K562 (cell line): Measurements from ENCODE around the gene ADCY9. TPM values are rescaled to one million over a fixed set of nuclear protein-coding genes. Genes with fewer than 3 reads are reported as not detected.

Experiments used
- ATAC-seq: fragments of 200-7000 bp; cut with Tn5 transposase; 3 replicates; pipeline ENCODE4 v1.9.1; 2020; ENCODE audit warnings: moderate library complexity
- BruUV-seq: library from RNA; stranded (reverse); fragments of 400-500 nt; replicated peaks from 2 replicates; lab custom pipeline; 2021; lab: Mats Ljungman, UMichigan
- CTCF ChIA-PET: fragments of 300-600 bp; formaldehyde crosslinking; extraction: SDS; loops from one replicate; lab custom pipeline; 2021; ENCODE audit warnings: low intra/inter-chr PET ratio; lab: Yijun Ruan, JAX
- POLR2A ChIA-PET: fragments of 300-600, 350-650 bp; sonication (Branson Sonifier 250); formaldehyde crosslinking; extraction: SDS; loops from one replicate; lab custom pipeline; 2021; ENCODE audit warnings: antibody characterized with exemption, inconsistent platforms; lab: Yijun Ruan, JAX
- DNase-seq, 4 experiments: peaks; one replicate each; pipeline versions ENCODE4 v3.0.0 to v3.0.0-alpha.2; 2011 to 2018; ENCODE audit warnings: low spot score in 3 of 4, mixed read lengths in 3 of 4; ENCODE audit errors: extremely low read depth in 1 of 4
- FAIRE-seq: peaks from 2 replicates; lab custom pipeline; 2011; peaks lifted over from hg19 to GRCh38; lab: Jason Lieb, UNC
- H2AFZ ChIP-seq: 2 replicates; pipeline ENCODE4 v1.6.0; 2011; ENCODE audit warnings: low read depth, low read length, control low read depth, inconsistent platforms
- H3K27ac ChIP-seq: fragments of 200-600 bp; 3 replicates; pipeline ENCODE4 v1.8.0; 2011; ENCODE audit warnings: low read depth, mild to moderate bottlenecking, control low read depth, inconsistent platforms, low read length, moderate library complexity, mixed read lengths; ENCODE audit errors: extremely low read depth
- H3K27me3 ChIP-seq, 2 experiments: fragments of 300-600 bp in 1 of 2; 2 replicates in 1 of 2; 3 replicates in 1 of 2; pipeline versions ENCODE4 v1.6.0 to v1.8.0; 2011; ENCODE audit warnings: inconsistent platforms in 2 of 2, low read length in 2 of 2, mild to moderate bottlenecking in 1 of 2, mixed read lengths in 1 of 2, moderate library complexity in 1 of 2; ENCODE audit not compliant: control insufficient read depth in 2 of 2, insufficient read depth in 2 of 2
- H3K36me3 ChIP-seq: fragments of 300-600 bp; 3 replicates; pipeline ENCODE4 v1.8.0; 2011; ENCODE audit warnings: mild to moderate bottlenecking, low read length, inconsistent platforms; ENCODE audit not compliant: control insufficient read depth, insufficient read depth
- H3K4me1 ChIP-seq, 2 experiments: fragments of 200-600 bp in 1 of 2; replicated peaks in 1 of 2; 2 replicates in 1 of 2; 3 replicates in 1 of 2; pipeline versions ENCODE4 v1.5.1 to v1.8.0; 2011; ENCODE audit warnings: inconsistent platforms in 2 of 2, low read length in 2 of 2, mild to moderate bottlenecking in 1 of 2, mixed read lengths in 1 of 2, moderate library complexity in 1 of 2; ENCODE audit not compliant: control insufficient read depth in 2 of 2, insufficient read depth in 2 of 2
- H3K4me2 ChIP-seq: 2 replicates; pipeline ENCODE4 v1.6.1; 2011; ENCODE audit warnings: low read length, control low read depth, inconsistent platforms, mixed read lengths; ENCODE audit not compliant: insufficient read depth
- H3K4me3 ChIP-seq: fragments of 200-600 bp; sonication (generic), shearing (Covaris generic); 2 replicates; pipeline ENCODE4 v1.5.1; 2016; ENCODE audit warnings: control low read depth, inconsistent platforms
- H3K79me2 ChIP-seq: fragments of 200-600 bp; 3 replicates; pipeline ENCODE4 v1.8.0; 2011; ENCODE audit warnings: low read length, inconsistent platforms; ENCODE audit not compliant: control insufficient read depth, insufficient read depth
- H3K9ac ChIP-seq, 2 experiments: 2 replicates each; pipeline versions ENCODE4 v1.6.0 to v1.6.1; 2011; ENCODE audit warnings: low read depth in 2 of 2, low read length in 2 of 2, control low read depth in 1 of 2, inconsistent platforms in 1 of 2, mild to moderate bottlenecking in 1 of 2, mixed read lengths in 1 of 2; ENCODE audit not compliant: insufficient read depth in 1 of 2
- H3K9me1 ChIP-seq: one replicate; pipeline ENCODE4 v1.6.0; 2011; ENCODE audit warnings: inconsistent platforms, mild to moderate bottlenecking, low read length, moderate library complexity; ENCODE audit not compliant: control insufficient read depth, insufficient read depth
- H3K9me3 ChIP-seq: replicated peaks from 2 replicates; pipeline ENCODE4 v1.5.1; 2011; ENCODE audit warnings: low read depth, low read length, inconsistent platforms; ENCODE audit not compliant: control insufficient read depth, insufficient read depth
- H4K20me1 ChIP-seq: replicated peaks from 2 replicates; pipeline ENCODE4 v1.6.1; 2011; ENCODE audit warnings: low read length, inconsistent platforms, mixed read lengths; ENCODE audit not compliant: control insufficient read depth, insufficient read depth
- ATF3 ChIP-seq, 2 experiments: fragments of 450-650 bp in 1 of 2; sonication (generic) in 1 of 2; formaldehyde crosslinking in 1 of 2; IDR thresholded peaks in 1 of 2; conservative IDR thresholded peaks in 1 of 2; 2 replicates each; pipeline versions ENCODE4 v1.6.1 to v1.8.1; 2016 to 2023; ENCODE audit warnings: mild to moderate bottlenecking in 2 of 2, moderate library complexity in 2 of 2, inconsistent platforms in 1 of 2, missing genetic modification reagents in 1 of 2
- CBX3 ChIP-seq, 2 experiments: IDR thresholded peaks; 1 replicate in 1 of 2; 2 replicates in 1 of 2; pipeline ENCODE4 v1.6.1; 2012; ENCODE audit warnings: inconsistent platforms in 2 of 2, low read length in 2 of 2, borderline replicate concordance in 1 of 2, control low read depth in 1 of 2
- E4F1 ChIP-seq: fragments of 250-450 bp; sonication (Bioruptor Pico); IDR thresholded peaks from 2 replicates; pipeline ENCODE4 v1.5.0; 2021; ENCODE audit warnings: mild to moderate bottlenecking, borderline replicate concordance
- ELF2 ChIP-seq: fragments of 250-450 bp; sonication (Bioruptor Pico); IDR thresholded peaks from 2 replicates; pipeline ENCODE4 v1.5.0; 2021; ENCODE audit warnings: mild to moderate bottlenecking
- EP400 ChIP-seq: fragments of 450-650 bp; IDR thresholded peaks from 2 replicates; pipeline ENCODE4 v1.6.1; 2017; ENCODE audit warnings: antibody characterized with exemption, mild to moderate bottlenecking, moderate library complexity
- NRF1 ChIP-seq, 2 experiments: fragments of 450-650 bp; IDR thresholded peaks in 1 of 2; conservative IDR thresholded peaks in 1 of 2; 2 replicates each; pipeline ENCODE4 v1.6.1; 2014; ENCODE audit warnings: mild to moderate bottlenecking in 2 of 2
- RBM34 ChIP-seq: fragments of 200-400 bp; formaldehyde crosslinking; IDR thresholded peaks from 2 replicates; pipeline ENCODE4 v1.6.1; 2018; ENCODE audit warnings: low read length, borderline replicate concordance; ENCODE audit not compliant: insufficient read depth
- RFX1 ChIP-seq: fragments of 450-650 bp; IDR thresholded peaks from 2 replicates; pipeline ENCODE4 v1.6.1; 2016; ENCODE audit warnings: mild to moderate bottlenecking, moderate library complexity
- SRSF7 ChIP-seq: fragments of 200-400 bp; formaldehyde crosslinking; optimal IDR thresholded peaks from 2 replicates; pipeline ENCODE3; 2017; ENCODE audit warnings: mild to moderate bottlenecking, low read depth, low read length
- TBP ChIP-seq: optimal IDR thresholded peaks from 2 replicates; pipeline ENCODE3; 2011; ENCODE audit warnings: low read depth, low read length, improper control_type of control experiment
- TRIM28 ChIP-seq: fragments of 450-650 bp; IDR thresholded peaks from 2 replicates; pipeline ENCODE4 v1.6.1; 2017
- ZNF23 ChIP-seq: fragments of 250-450 bp; sonication (Bioruptor Pico); IDR thresholded peaks from 2 replicates; pipeline ENCODE4 v1.4.0; 2020; ENCODE audit warnings: mild to moderate bottlenecking
- ZNF695 ChIP-seq: fragments of 450-650 bp; formaldehyde crosslinking; IDR thresholded peaks from 2 replicates; pipeline ENCODE4 v1.4.0; 2020; ENCODE audit warnings: mild to moderate bottlenecking, moderate library complexity
- ZNF699 ChIP-seq: fragments of 250-450 bp; sonication (Bioruptor Pico); IDR thresholded peaks from 2 replicates; pipeline ENCODE4 v1.8.0; 2021; ENCODE audit warnings: mild to moderate bottlenecking, moderate library complexity; ENCODE audit not compliant: insufficient replicate concordance
- WGBS: fragments of 100-300 bp; shearing (Covaris generic); methylation state at CpG from one replicate; pipeline ENCODE4 v1.1.6; 2016; ENCODE audit warnings: low coverage, mixed read lengths; ENCODE audit not compliant: insufficient coverage; ENCODE audit errors: missing lambda C conversion rate; 5-methylcytosine and 5-hydroxymethylcytosine counted together
- in situ Hi-C: fragments of 300-500 bp; cut with MboI; formaldehyde crosslinking; loops from 4 replicates; pipeline ENCODE4 v1.15.0; 2018; ENCODE audit warnings: inconsistent platforms, mixed read lengths
- intact Hi-C: fragments of 100-400 bp; cut with micrococcal nuclease; formaldehyde crosslinking; loops from 2 replicates; pipeline ENCODE4 v1.14.2; 2022
- polyA plus RNA-seq, 8 experiments: library from polyadenylated mRNA; depleted of rRNA in 4 of 8; stranded (reverse) in 5 of 8; unstranded in 3 of 8; fragments of >200 nt; fragmentation: Nextera tagmentation in 2 of 8; fragmentation: Illumina TruSeq in 1 of 8; extraction: Ambion mirVana in 2 of 8; extraction: Trizol in 1 of 8; gene quantifications; 2 replicates each; pipeline versions ENCODE4 v1.2.1 to v1.2.3, GENCODE V29; 2011 to 2014; ENCODE audit warnings: inconsistent platforms in 1 of 8, missing spikeins in 1 of 8
- total RNA-seq, 7 experiments: library from RNA; depleted of rRNA in 6 of 7; stranded (reverse); fragments of >200 nt in 6 of 7; fragmentation: Illumina TruSeq in 2 of 7; extraction: Trizol in 2 of 7; gene quantifications; 2 replicates each; pipeline versions ENCODE4 v1.2.1 to v1.2.3, GENCODE V29; 2011 to 2021; ENCODE audit warnings: low replicate concordance in 1 of 7
- TF ChIP-seq, protein P1 (sequence below): fragments of 250-450 bp; sonication (Bioruptor Pico); IDR thresholded peaks from 2 replicates; pipeline ENCODE4 v1.8.0; 2021; ENCODE audit warnings: moderate library complexity, mild to moderate bottlenecking, inconsistent platforms
- TF ChIP-seq, protein P2 (sequence below): fragments of 250-450 bp; sonication (Bioruptor Pico); IDR thresholded peaks from 2 replicates; pipeline ENCODE4 v1.8.0; 2021; ENCODE audit warnings: borderline replicate concordance, mild to moderate bottlenecking, moderate library complexity; ENCODE audit not compliant: poor library complexity, severe bottlenecking

Gene ADCY9
- total and polyA plus RNA-seq, 9 of the 15 experiments (the other 6 are each of a cell fraction or from before 2014, with no cell fraction given) = 0.03 to 0.29 (median 0.17) TPM

- TF ChIP-seq, protein P1, sequence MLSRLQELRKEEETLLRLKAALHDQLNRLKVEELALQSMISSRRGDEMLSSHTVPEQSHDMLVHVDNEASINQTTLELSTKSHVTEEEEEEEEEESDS (CRISPR knock-in tag) = no peak
- TF ChIP-seq CBX3 (IDR thresholded peaks at IDR 0.05; ENCODE audit: borderline replicate concordance in 1 of 2, low read length in 2 of 2) = peak in 1 of 2 experiments; percentile 55; a peak in 1 of 3 replicates
- TF ChIP-seq, protein P2, sequence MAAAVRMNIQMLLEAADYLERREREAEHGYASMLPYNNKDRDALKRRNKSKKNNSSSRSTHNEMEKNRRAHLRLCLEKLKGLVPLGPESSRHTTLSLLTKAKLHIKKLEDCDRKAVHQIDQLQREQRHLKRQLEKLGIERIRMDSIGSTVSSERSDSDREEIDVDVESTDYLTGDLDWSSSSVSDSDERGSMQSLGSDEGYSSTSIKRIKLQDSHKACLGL (CRISPR knock-in tag) = no peak
- peak; percentile 78 for TF ChIP-seq TRIM28
- TF ChIP-seq, all 486 proteins: peak for 4
These were observed 55.4 kb downstream of the ADCY9 start (continued) for GRCh38 chr16:4060823-4061222.

GRCh38 chr16:4060009-4060408 is 56.2 kb downstream of the ADCY9 start:
- H2AFZ ChIP-seq = no peak overlapping the region
- WGBS = 5% methylated on average over 7 of the region's 7 CpGs
- no peak overlapping the region for H3K9ac ChIP-seq
- no peaks in the 10 kb centered on the region for H3K4me1 ChIP-seq
- POLR2A ChIA-PET = no interaction called here
- no peaks in the 10 kb centered on the region for H3K9me1 ChIP-seq
- BruUV-seq = no TSS peak
- peaks cover 7% of the 10 kb centered on the region for H3K9me3 ChIP-seq
- FAIRE-seq = no peak
- intact Hi-C loops = no loop called here
- no peak for DNase-seq
- no peaks in the 10 kb centered on the region for H3K79me2 ChIP-seq
- H3K36me3 ChIP-seq = no peaks in the 10 kb centered on the region
- CTCF ChIA-PET = no interaction called here
- no peak overlapping the region for H3K4me2 ChIP-seq
- in situ Hi-C loops = no loop called here
- H3K27ac ChIP-seq = no peak overlapping the region
- H3K4me3 ChIP-seq = no peak overlapping the region
- ATAC-seq = no peak
- TF ChIP-seq ZNF699 = no peak
- no peak for TF ChIP-seq ZNF695 (CRISPR knock-in tag)
- TF ChIP-seq RFX1 = no peak
- no peak for TF ChIP-seq NRF1 (conservative IDR thresholded peaks at IDR 0.05 in 1 of 2, IDR thresholded peaks at IDR 0.05 in 1 of 2)
- TF ChIP-seq E4F1 = no peak
- TF ChIP-seq RBM34 = no peak
- TF ChIP-seq EP400 = no peak
- TF ChIP-seq ATF3 (IDR thresholded peaks at IDR 0.05) = no peak
- no peak for TF ChIP-seq ATF3 (CRISPR knock-in tag; conservative IDR thresholded peaks at IDR 0.05)
- no peak for TF ChIP-seq TBP
- TF ChIP-seq ZNF23 (CRISPR knock-in tag) = no peak
- TF ChIP-seq SRSF7 = no peak
- no peak for TF ChIP-seq ELF2 (CRISPR knock-in tag)
- no peaks in the 10 kb centered on the region for H4K20me1 ChIP-seq
- peaks cover 16 to 35% of the 10 kb centered on the region in 2 experiments; a peak in 4 of 5 replicates for H3K27me3 ChIP-seq
